GM23338 (cell line): ENCODE measurements around the gene SLC6A19.

Experiments
- CTCF ChIP-seq, 2 experiments: fragments of 200-600 bp in 1 of 2; sonication (generic) in 1 of 2; conservative IDR thresholded peaks; 2 replicates each; pipeline versions ENCODE4 v1.5.1 to v1.6.1; 2016 to 2017; ENCODE audit warnings: antibody characterized with exemption in 2 of 2, low read depth in 2 of 2, mild to moderate bottlenecking in 2 of 2, moderate library complexity in 1 of 2
- POLR2AphosphoS5 ChIP-seq: IDR thresholded peaks from 2 replicates; pipeline ENCODE4 v1.6.1; 2016; ENCODE audit warnings: antibody characterized with exemption, low read depth
- REST ChIP-seq: IDR thresholded peaks from one replicate; pipeline ENCODE4 v1.6.1; 2018; ENCODE audit warnings: antibody characterized with exemption; ENCODE audit not compliant: unreplicated experiment

- TF ChIP-seq POLR2AphosphoS5 (no peak), CTCF (conservative IDR thresholded peaks at IDR 0.05; ENCODE audit: low read depth in 2 of 2) (no peak), REST (no peak)
Observed at GRCh38 chr5:1203311-1203967, 2.0 kb downstream of the SLC6A19 start.
